ENCODE measurements around the gene TMEM183A. TPM values are rescaled to one million over a fixed set of nuclear protein-coding genes. Genes with fewer than 3 reads are reported as not detected.

The TMEM183A gene
- total and polyA plus RNA-seq, 2 experiments from 2014 or later, result 65.2 to 78.8 TPM

- no peak overlapping the region for H3K4me3 ChIP-seq
- WGBS (ENCODE audit: low lambda C conversion rate, missing lambda C conversion rate), result 86% methylated on average over 10 of the region's 10 CpGs
- no peaks in the 10 kb centered on the region for H3K9me3 ChIP-seq (ENCODE audit: low read depth)
- no peaks in the 10 kb centered on the region for H4K20me1 ChIP-seq (ENCODE audit: insufficient read depth, poor library complexity, severe bottlenecking)
- no peak for TF ChIP-seq EZH2 (IDR thresholded peaks at IDR 0.05; ENCODE audit: borderline replicate concordance)
- TF ChIP-seq, protein P1, sequence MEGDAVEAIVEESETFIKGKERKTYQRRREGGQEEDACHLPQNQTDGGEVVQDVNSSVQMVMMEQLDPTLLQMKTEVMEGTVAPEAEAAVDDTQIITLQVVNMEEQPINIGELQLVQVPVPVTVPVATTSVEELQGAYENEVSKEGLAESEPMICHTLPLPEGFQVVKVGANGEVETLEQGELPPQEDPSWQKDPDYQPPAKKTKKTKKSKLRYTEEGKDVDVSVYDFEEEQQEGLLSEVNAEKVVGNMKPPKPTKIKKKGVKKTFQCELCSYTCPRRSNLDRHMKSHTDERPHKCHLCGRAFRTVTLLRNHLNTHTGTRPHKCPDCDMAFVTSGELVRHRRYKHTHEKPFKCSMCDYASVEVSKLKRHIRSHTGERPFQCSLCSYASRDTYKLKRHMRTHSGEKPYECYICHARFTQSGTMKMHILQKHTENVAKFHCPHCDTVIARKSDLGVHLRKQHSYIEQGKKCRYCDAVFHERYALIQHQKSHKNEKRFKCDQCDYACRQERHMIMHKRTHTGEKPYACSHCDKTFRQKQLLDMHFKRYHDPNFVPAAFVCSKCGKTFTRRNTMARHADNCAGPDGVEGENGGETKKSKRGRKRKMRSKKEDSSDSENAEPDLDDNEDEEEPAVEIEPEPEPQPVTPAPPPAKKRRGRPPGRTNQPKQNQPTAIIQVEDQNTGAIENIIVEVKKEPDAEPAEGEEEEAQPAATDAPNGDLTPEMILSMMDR (IDR thresholded peaks at IDR 0.05; ENCODE audit: poor library complexity), result no peak
- no peak for TF ChIP-seq EZH2phosphoT487 (IDR thresholded peaks at IDR 0.05; ENCODE audit: low read depth, severe bottlenecking, unreplicated experiment)
- H2AFZ ChIP-seq, result no peak overlapping the region
- H3K27ac ChIP-seq, result no peak overlapping the region
- H3K9me2 ChIP-seq (replicated peaks; ENCODE audit: insufficient read depth), result no peaks in the 10 kb centered on the region
- DNase-seq (ENCODE audit: low spot score), result no peak
- no peaks in the 10 kb centered on the region for H3K36me3 ChIP-seq (replicated peaks; ENCODE audit: insufficient read depth, low read depth)
- H3K4me2 ChIP-seq, result no peak overlapping the region
- no peaks in the 10 kb centered on the region for H3K79me2 ChIP-seq
- no peaks in the 10 kb centered on the region for H3K27me3 ChIP-seq
- H3K4me1 ChIP-seq (ENCODE audit: insufficient read depth), result peaks cover 22% of the 10 kb centered on the region
Observed at GRCh38 chr1:203037509-203038190, 30.5 kb downstream of the TMEM183A start.

DNA sequence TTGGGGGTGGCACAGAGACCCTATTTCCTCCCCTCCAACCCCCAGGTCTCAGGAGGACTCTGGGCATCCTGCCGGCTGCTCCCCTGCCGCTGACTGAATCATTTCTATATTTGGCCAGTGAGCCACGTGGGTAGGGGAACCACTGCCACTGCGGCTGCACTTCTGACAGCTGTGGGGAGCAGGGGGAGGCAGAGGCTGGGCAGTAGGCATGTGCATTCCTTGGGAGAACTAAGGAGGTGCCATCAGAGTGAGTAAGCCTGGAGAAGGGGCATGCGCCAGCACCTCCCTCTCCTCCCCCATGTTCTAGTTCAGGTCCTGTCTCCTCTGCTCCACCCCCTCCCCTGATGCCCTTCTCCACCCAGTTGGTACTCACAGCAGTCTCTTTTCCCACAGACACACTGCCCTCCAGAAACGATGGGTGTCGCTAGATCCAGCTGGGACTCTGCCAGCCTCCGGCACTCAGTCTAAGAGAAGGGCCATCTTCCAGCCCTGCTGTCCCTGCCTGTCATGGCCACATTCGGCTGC is 31.1 kb downstream of the TMEM183A start:
- H3K4me2 ChIP-seq, result no peak overlapping the region

GRCh38 chr1:203038891-203039608 is 31.9 kb downstream of the TMEM183A start:
- 70% methylated on average over 21 of the region's 22 CpGs for WGBS (ENCODE audit: low lambda C conversion rate, missing lambda C conversion rate)
- H4K20me1 ChIP-seq (ENCODE audit: insufficient read depth, poor library complexity, severe bottlenecking), result no peaks in the 10 kb centered on the region
- H3K4me1 ChIP-seq (ENCODE audit: insufficient read depth), result peaks cover 22% of the 10 kb centered on the region
- H3K4me3 ChIP-seq, result no peak overlapping the region
- no peak overlapping the region for H2AFZ ChIP-seq
- no peaks in the 10 kb centered on the region for H3K79me2 ChIP-seq
- H3K27ac ChIP-seq, result no peak overlapping the region
- DNase-seq (ENCODE audit: low spot score), result peak; percentile 88
- no peaks in the 10 kb centered on the region for H3K9me2 ChIP-seq (replicated peaks; ENCODE audit: insufficient read depth)
- no peak overlapping the region for H3K4me2 ChIP-seq
- TF ChIP-seq EZH2 (IDR thresholded peaks at IDR 0.05; ENCODE audit: borderline replicate concordance) (no peak), EZH2phosphoT487 (IDR thresholded peaks at IDR 0.05; ENCODE audit: low read depth, severe bottlenecking, unreplicated experiment) (no peak)
- TF ChIP-seq, protein P1 (IDR thresholded peaks at IDR 0.05; ENCODE audit: poor library complexity), result peak; percentile 94
- no peaks in the 10 kb centered on the region for H3K36me3 ChIP-seq (replicated peaks; ENCODE audit: insufficient read depth, low read depth)
- no peaks in the 10 kb centered on the region for H3K9me3 ChIP-seq (ENCODE audit: low read depth)
- H3K27me3 ChIP-seq, result no peaks in the 10 kb centered on the region

More for the DNA sequence above, 31.1 kb downstream of the TMEM183A start:
- no peak overlapping the region for H3K27ac ChIP-seq
- no peaks in the 10 kb centered on the region for H3K36me3 ChIP-seq (replicated peaks; ENCODE audit: insufficient read depth, low read depth)
- no peaks in the 10 kb centered on the region for H3K9me3 ChIP-seq (ENCODE audit: low read depth)
- no peaks in the 10 kb centered on the region for H3K9me2 ChIP-seq (replicated peaks; ENCODE audit: insufficient read depth)
- H2AFZ ChIP-seq, result no peak overlapping the region
- no peaks in the 10 kb centered on the region for H3K79me2 ChIP-seq
- H3K4me1 ChIP-seq (ENCODE audit: insufficient read depth), result peaks cover 22% of the 10 kb centered on the region
- WGBS (ENCODE audit: low lambda C conversion rate, missing lambda C conversion rate), result 87% methylated on average over 9 of the region's 9 CpGs
- H3K27me3 ChIP-seq, result no peaks in the 10 kb centered on the region
- TF ChIP-seq EZH2phosphoT487 (IDR thresholded peaks at IDR 0.05; ENCODE audit: low read depth, severe bottlenecking, unreplicated experiment), result no peak
- TF ChIP-seq, protein P1 (IDR thresholded peaks at IDR 0.05; ENCODE audit: poor library complexity), result no peak
- no peak for TF ChIP-seq EZH2 (IDR thresholded peaks at IDR 0.05; ENCODE audit: borderline replicate concordance)
- no peak for DNase-seq (ENCODE audit: low spot score)
- H4K20me1 ChIP-seq (ENCODE audit: insufficient read depth, poor library complexity, severe bottlenecking), result no peaks in the 10 kb centered on the region
- H3K4me3 ChIP-seq, result no peak overlapping the region
